Measurements from ENCODE around the gene SLC25A26. TPM values are rescaled to one million over a fixed set of nuclear protein-coding genes. Genes with fewer than 3 reads are reported as not detected.

The SLC25A26 gene
- total and polyA plus RNA-seq, 2 of the 13 experiments (the other 11 are each of a cell fraction or from before 2014, with no cell fraction given): 23.1 to 32.7 TPM

DNA sequence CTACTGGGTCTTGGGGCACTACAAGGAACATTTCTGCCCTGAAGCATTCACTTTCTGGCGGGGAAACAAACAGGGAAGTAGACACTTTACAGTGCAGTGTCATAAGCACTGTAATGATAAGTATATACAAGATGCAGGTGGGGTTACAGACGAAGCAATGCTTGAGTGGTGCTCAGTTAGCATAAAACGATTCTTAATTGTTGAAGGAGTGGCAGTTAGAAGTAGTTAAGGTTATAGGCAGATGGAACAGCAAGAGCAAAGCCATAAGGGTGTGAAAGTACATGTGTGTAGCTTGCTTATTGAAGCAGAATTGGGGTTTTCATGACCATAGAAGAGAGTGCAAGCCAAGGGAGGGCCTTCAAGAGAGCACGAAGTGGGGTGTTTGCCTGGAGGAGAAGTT is 46.2 kb downstream of the SLC25A26 start:
- H4K20me1 ChIP-seq (ENCODE audit: insufficient read depth, low read length): no peaks in the 10 kb centered on the region
- DNase-seq (ENCODE audit: low spot score): no peak
- ChIA-PET POLR2A (no interaction called here), CTCF (ENCODE audit: low intra/inter-chr PET ratio, low total read pairs) (no interaction called here)
- TF ChIP-seq MAFF (IDR thresholded peaks at IDR 0.05; ENCODE audit: low read depth, low read length) (no peak), PHB2 (IDR thresholded peaks at IDR 0.05; ENCODE audit: partially characterized antibody) (no peak), ZNF570 (CRISPR knock-in tag; IDR thresholded peaks at IDR 0.05; ENCODE audit: borderline replicate concordance) (no peak), ATF1 (CRISPR knock-in tag; IDR thresholded peaks at IDR 0.05) (no peak), ZNF367 (CRISPR knock-in tag; IDR thresholded peaks at IDR 0.05; ENCODE audit: borderline replicate concordance) (no peak)
- TF ChIP-seq, protein P1, sequence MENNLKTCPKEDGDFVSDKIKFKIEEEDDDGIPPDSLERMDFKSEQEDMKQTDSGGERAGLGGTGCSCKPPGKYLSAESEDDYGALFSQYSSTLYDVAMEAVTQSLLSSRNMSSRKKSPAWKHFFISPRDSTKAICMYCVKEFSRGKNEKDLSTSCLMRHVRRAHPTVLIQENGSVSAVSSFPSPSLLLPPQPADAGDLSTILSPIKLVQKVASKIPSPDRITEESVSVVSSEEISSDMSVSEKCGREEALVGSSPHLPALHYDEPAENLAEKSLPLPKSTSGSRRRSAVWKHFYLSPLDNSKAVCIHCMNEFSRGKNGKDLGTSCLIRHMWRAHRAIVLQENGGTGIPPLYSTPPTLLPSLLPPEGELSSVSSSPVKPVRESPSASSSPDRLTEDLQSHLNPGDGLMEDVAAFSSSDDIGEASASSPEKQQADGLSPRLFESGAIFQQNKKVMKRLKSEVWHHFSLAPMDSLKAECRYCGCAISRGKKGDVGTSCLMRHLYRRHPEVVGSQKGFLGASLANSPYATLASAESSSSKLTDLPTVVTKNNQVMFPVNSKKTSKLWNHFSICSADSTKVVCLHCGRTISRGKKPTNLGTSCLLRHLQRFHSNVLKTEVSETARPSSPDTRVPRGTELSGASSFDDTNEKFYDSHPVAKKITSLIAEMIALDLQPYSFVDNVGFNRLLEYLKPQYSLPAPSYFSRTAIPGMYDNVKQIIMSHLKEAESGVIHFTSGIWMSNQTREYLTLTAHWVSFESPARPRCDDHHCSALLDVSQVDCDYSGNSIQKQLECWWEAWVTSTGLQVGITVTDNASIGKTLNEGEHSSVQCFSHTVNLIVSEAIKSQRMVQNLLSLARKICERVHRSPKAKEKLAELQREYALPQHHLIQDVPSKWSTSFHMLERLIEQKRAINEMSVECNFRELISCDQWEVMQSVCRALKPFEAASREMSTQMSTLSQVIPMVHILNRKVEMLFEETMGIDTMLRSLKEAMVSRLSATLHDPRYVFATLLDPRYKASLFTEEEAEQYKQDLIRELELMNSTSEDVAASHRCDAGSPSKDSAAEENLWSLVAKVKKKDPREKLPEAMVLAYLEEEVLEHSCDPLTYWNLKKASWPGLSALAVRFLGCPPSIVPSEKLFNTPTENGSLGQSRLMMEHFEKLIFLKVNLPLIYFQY (CRISPR knock-in tag; IDR thresholded peaks at IDR 0.05; ENCODE audit: borderline replicate concordance): no peak
- intact Hi-C loops (cut with micrococcal nuclease; ENCODE audit: unreplicated experiment) (no loop called here), in situ Hi-C loops (cut with HindIII; ENCODE audit: extremely low pct_ligation_motif_present, low pct_unique_long_range_greater_than_20kb) (no loop called here)
- H3K9me3 ChIP-seq (ENCODE audit: low read length): no peaks in the 10 kb centered on the region
- H3K27me3 ChIP-seq (ENCODE audit: control insufficient read depth in 1 of 2, insufficient read depth in 2 of 2, low read length in 2 of 2): no peaks in the 10 kb centered on the region
- no peak for FAIRE-seq
- no peaks in the 10 kb centered on the region for H3K79me2 ChIP-seq (ENCODE audit: insufficient read depth, low read length)
- H3K4me1 ChIP-seq (ENCODE audit: insufficient read depth, low read length): peaks cover 9% of the 10 kb centered on the region; the same call in 1 of the 2 replicates
- H3K4me3 ChIP-seq (replicated peaks in 1 of 3; ENCODE audit: insufficient read depth in 1 of 3, low read depth in 2 of 3, low read length in 3 of 3): no peak overlapping the region
- H3K4me2 ChIP-seq (ENCODE audit: low read depth, low read length): no peak overlapping the region
- 86% methylated on average over 4 of the region's 4 CpGs for WGBS (ENCODE audit: low lambda C conversion rate)
- ATAC-seq: no peak
- H3K9ac ChIP-seq (ENCODE audit: insufficient read depth, low read depth, low read length): no peak overlapping the region
- no TSS peak for BruUV-seq (replicated peaks)
- peaks cover 5 to 6% of the 10 kb centered on the region in 2 experiments; a peak in 2 of 5 replicates for H3K36me3 ChIP-seq (replicated peaks in 1 of 2; ENCODE audit: control insufficient read depth in 1 of 2, insufficient read depth in 2 of 2, low read length in 2 of 2)
- H3K27ac ChIP-seq (ENCODE audit: extremely low read length, insufficient read depth, low read length): no peak overlapping the region
- no peak overlapping the region for H2AFZ ChIP-seq (ENCODE audit: low read length)
